Mesothelial cell of epicardium (in vitro differentiated cells): ENCODE data around the gene SLC38A10. TPM values are rescaled to one million over a fixed set of nuclear protein-coding genes. Genes with fewer than 3 reads are reported as not detected.

Experiments
- DNase-seq, 2 experiments: peaks; one replicate each; pipeline ENCODE4 v3.0.0; 2021; ENCODE audit warnings: low spot score in 2 of 2; ENCODE audit not compliant: unreplicated experiment in 2 of 2
- H3K27ac Mint-ChIP-seq: 2 replicates; pipeline ENCODE4 v1.8.0; 2021; ENCODE audit warnings: mixed read lengths
- H3K27me3 Mint-ChIP-seq: 2 replicates; pipeline ENCODE4 v1.8.0; 2021; ENCODE audit warnings: low read depth, mixed read lengths
- H3K36me3 Mint-ChIP-seq: 2 replicates; pipeline ENCODE4 v1.8.0; 2021; ENCODE audit warnings: mixed read lengths
- H3K4me1 Mint-ChIP-seq: 2 replicates; pipeline ENCODE4 v1.8.0; 2021; ENCODE audit warnings: mixed read lengths
- H3K4me3 Mint-ChIP-seq: 2 replicates; pipeline ENCODE4 v1.8.0; 2021; ENCODE audit warnings: mild to moderate bottlenecking, moderate library complexity, mixed read lengths
- H3K9me3 Mint-ChIP-seq: 2 replicates; pipeline ENCODE4 v1.8.0; 2021; ENCODE audit warnings: mixed read lengths
- CTCF ChIP-seq: fragments of 200-600 bp; sonication (generic); IDR thresholded peaks from one replicate; pipeline ENCODE4 v1.5.0; 2021; ENCODE audit warnings: antibody characterized with exemption; ENCODE audit not compliant: unreplicated experiment
- total RNA-seq: library from RNA; stranded (reverse); gene quantifications from 3 replicates; pipeline ENCODE4 v1.2.1, GENCODE V29; 2021

The SLC38A10 gene
- total RNA-seq, 1 donor from 2014 or later = 103 TPM

DNA sequence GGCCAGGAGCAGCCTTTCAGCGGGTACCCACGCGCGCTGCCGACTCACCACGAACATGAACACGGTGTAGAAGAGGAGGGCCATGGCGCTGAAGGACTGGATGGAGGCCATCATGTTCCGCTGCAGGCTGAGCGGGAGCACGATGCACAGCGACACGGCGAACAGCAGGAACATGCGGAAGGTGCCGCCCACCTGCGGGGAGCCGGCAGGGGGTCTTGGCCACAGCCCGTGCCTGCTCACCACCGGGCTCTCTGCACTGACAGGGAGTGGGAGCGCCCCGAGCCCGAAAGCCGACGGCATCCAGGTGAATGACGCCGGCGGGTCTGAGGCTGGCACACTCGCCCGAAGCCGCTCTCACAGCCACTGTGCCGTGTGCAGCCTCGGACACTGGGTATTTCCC lies 13.0 kb downstream of the SLC38A10 start:
- Mint-ChIP-seq H3K4me1 (no peaks in the 10 kb centered on the region), H3K9me3 (no peaks in the 10 kb centered on the region), H3K27me3 (no peaks in the 10 kb centered on the region), H3K27ac (no peak overlapping the region), H3K36me3 (peaks cover 7% of the 10 kb centered on the region), H3K4me3 (no peak overlapping the region)
- TF ChIP-seq CTCF = no peak
- DNase-seq = no peak

DNA sequence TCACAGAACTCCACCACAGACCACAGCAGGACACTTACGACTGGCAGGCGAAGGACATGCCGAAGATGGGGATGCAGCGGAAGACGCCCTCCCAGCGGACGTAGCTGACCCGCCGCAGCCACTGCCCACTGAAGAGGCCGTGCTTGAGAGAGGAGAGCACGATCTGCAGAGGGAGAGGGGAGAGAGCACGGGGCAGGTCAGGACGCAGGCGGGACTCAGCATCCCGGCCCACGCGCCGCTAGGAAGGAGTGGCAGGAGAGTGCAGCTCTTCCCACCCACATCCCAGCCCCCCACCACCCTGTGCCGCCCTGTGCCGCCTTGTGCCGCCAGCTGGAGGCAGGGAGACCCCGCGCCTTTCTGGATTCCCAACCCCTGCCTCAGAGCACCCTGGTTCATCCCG lies 14.5 kb downstream of the SLC38A10 start:
- no peak overlapping the region for H3K4me3 Mint-ChIP-seq
- DNase-seq = no peak
- TF ChIP-seq CTCF = no peak
- H3K4me1 Mint-ChIP-seq = no peaks in the 10 kb centered on the region
- H3K27ac Mint-ChIP-seq = no peak overlapping the region
- peaks cover 10% of the 10 kb centered on the region for H3K36me3 Mint-ChIP-seq
- no peaks in the 10 kb centered on the region for H3K27me3 Mint-ChIP-seq
- no peaks in the 10 kb centered on the region for H3K9me3 Mint-ChIP-seq

- Mint-ChIP-seq H3K9me3 (no peaks in the 10 kb centered on the region), H3K36me3 (peaks cover 10% of the 10 kb centered on the region), H3K27ac (no peak overlapping the region), H3K4me1 (no peaks in the 10 kb centered on the region), H3K4me3 (no peak overlapping the region), H3K27me3 (no peaks in the 10 kb centered on the region)
- TF ChIP-seq CTCF = no peak
- DNase-seq = no peak
These were observed 15.5 kb downstream of the SLC38A10 start for GRCh38 chr17:81279278-81280275.

- no peaks in the 10 kb centered on the region for H3K4me1 Mint-ChIP-seq
- H3K9me3 Mint-ChIP-seq = no peaks in the 10 kb centered on the region
- no peak for TF ChIP-seq CTCF
- H3K36me3 Mint-ChIP-seq = peaks cover 8% of the 10 kb centered on the region
- H3K4me3 Mint-ChIP-seq = no peak overlapping the region
- DNase-seq = no peak
- H3K27me3 Mint-ChIP-seq = no peaks in the 10 kb centered on the region
- no peak overlapping the region for H3K27ac Mint-ChIP-seq
These were observed 16.3 kb downstream of the SLC38A10 start for GRCh38 chr17:81278831-81279230.

GRCh38 chr17:81277946-81278693 lies 17.0 kb downstream of the SLC38A10 start:
- DNase-seq = no peak
- Mint-ChIP-seq H3K27me3 (no peaks in the 10 kb centered on the region), H3K4me1 (no peaks in the 10 kb centered on the region), H3K9me3 (no peaks in the 10 kb centered on the region), H3K36me3 (peaks cover 8% of the 10 kb centered on the region), H3K27ac (no peak overlapping the region), H3K4me3 (no peak overlapping the region)
- no peak for TF ChIP-seq CTCF
